ENCODE measurements around the gene VRK3.
"Not testable (repeated sequence)": the region's sequence is repeated elsewhere in the genome, so short reads cannot be mapped to it uniquely, and the experiment has no call there.

Gene VRK3

DNA sequence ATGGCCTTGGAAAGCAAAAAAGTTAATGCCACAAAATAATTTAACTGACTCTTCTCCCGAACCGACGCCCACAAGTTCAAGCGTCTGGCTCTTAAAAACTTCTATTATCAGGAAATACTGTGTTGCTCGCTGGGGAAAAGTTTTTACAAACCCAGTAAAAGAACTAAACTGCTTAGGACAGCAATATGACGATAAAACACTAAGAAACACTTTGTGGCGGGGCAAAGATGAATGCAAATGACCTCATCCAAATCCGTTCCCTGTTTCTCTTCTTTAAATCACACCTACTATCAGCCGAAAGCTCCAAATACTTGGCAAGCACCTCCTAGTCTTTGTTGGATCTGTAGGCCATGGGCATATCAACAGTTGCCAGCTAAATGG is 69.1 kb downstream of the VRK3 start:
- no peak for DNase-seq (ENCODE audit: low read depth in 2 of 2)

DNA sequence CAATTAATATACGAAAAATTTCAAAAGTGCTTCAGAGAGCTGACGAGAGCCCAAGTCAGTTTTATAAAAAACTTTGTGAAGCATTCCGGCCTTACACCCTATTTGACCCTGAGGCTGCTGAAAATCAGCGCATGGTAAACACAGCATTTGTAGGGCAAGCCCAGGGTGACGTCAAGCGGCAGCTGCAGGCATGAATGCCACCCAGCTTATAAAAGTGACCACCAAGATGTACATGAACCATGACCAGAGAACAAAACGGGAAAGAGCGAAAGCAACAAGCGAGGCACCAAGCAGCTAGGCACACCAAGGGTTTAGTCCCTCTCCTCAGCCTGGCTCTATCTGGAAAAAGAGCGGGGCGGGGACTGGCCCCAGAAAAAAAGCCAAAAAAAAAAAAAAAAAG is 70.2 kb downstream of the VRK3 start:
- DNase-seq (ENCODE audit: low read depth in 2 of 2), result no peak

DNA sequence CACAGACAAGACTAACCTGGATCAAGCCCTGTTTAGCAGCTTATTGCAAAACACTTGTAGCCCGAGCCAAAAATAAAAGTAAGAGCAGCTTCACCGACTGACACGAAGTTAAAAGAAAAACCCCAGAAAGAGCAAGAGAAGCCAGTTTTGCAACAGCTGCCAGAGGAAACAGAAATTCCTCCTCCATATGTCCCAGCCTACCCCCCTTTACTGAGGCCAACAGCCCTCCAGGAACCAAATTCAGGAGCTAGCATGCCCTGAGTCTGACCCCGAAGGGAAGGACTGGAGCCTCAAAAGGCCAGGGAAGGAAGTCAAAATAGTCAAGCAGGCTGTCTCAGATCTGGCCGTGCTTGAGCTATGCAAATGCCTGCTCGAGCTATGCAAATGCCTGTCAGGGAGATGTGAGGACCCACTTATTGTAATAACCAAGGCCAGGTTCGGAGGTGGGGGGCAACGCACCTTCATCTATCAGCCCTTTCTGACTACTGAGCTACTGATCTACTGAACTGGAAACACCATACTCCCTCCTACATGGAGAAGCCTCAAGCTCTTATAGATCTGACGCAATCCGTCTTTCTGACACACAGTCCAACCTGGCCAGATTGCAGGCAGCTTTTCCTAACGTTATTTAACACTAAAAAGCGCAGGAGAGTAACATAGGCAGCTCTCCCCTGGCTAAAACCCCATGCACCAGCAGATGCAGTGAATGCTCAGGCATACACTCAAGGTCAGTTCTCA is 70.9 kb downstream of the VRK3 start:
- no peak for DNase-seq (ENCODE audit: low read depth in 2 of 2)

DNA sequence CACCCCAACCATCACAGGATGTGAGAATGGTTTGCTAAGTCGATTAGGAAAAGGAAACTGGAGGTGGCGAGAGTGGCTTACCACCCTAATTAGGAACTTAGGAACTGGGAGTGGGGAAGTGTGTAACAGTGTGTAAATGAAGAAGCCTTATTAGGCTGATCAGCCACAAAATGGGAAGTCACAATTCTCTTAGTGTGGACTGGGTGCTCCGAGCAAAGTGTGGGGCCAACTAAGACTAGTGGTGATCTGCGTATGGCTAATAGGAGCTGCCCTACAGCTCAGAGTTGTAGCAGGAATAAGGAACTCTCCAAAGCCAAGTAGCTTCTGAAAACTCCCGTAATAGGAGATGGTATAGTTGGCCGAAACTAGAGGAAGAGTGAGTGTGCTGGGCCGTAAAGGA is 71.8 kb downstream of the VRK3 start:
- no peak for DNase-seq (ENCODE audit: low read depth in 2 of 2)

DNA sequence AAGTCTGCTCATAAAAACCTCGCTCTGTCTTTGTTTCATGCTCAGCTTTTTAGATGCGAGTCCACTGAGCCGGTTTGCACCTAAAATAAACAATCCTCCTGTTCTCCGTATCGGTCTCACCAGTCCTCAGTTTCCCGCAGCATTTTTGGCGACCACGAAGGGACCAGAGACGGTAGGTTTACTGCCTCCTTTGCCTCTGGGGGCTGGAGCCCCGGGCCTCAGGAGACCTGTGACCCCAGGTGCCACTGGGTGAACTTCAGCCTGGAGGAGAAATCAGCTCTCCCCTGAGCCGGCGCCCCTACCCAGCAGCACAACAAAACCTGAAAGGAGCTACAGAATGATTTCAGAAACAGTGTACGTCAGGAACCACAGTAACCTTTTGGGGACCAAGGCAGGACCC is 72.3 kb downstream of the VRK3 start:
- DNase-seq (ENCODE audit: low read depth in 2 of 2), result no peak

DNA sequence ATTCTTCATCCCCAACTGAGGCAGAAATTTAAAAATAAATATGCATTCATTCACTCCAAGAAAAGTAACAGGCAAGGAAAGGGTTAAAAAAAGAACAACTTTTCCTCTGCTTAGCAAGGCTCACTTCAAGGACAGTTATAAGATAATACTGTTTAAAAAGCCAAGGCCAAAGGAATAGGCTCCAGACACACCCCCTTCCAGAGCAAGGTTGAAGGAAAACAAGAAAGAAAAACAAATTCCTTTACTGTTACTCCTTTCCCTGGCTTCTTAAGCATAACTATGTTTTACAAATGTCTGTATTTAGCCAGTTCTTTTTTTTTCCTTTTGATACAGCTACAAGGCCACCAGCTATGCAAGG is 72.7 kb downstream of the VRK3 start:
- DNase-seq (ENCODE audit: low read depth in 2 of 2), result no peak

DNA sequence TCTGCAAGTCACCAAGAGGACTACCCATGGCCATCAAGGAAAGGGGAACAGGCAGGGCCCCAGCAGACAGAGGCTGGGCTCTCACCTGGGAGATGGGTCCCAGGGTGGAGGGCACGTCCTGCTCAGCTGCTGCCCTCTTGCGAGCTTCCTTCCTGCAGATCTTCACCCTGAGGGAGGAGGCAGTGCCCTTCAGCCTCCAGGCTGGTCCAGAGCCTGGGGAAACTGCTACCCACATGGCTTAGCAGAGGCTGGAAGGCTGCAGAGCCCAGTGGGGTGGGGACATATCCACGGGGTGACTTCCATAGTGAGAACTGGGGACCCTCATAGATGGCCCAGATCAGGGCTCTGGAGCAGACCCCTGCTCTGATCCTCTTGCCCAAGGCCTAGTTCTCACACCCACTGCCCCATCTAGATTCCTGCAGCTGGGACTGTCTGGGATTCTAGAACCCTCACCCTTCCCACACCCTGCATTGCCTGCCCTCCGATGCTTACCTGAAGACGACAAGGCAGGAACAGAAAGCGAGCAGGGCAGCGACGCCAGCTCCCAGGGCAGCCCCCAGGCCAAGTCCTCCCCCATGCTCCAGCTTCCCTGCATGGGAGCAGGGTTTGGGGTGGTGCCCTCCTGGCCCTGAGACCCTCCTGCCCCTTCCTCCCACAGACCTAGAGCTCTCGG is 73.2 kb downstream of the VRK3 start:
- DNase-seq (ENCODE audit: low read depth in 2 of 2), result no peak

DNA sequence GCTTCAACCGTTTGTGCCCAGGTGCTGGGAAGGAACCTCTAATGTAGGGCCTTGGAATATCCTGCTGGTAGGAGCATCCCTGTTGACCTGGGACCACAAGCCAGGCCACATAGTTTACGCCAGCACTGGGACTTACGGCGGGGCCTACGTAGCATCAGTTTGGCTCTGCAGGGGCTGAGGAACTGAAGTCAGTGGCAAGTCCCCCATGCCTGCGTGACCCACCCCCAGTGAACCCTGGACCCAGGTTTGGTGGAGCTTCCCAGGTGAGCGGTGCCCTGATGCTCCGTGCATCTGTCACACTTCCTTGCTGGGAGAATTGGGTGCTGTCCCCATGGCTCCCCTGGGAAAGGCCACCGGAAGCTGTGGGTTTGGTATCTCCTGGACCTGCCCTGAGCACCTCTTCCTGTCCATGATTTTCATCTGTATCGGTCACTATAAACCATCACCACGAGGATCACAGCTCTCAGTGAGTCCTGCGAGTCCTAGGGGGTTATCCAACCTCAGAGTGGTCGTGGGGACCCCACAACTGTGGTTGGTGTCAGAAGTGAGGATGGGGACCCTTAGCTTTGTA is 74.1 kb downstream of the VRK3 start:
- DNase-seq (ENCODE audit: low read depth in 2 of 2), result no peak

DNA sequence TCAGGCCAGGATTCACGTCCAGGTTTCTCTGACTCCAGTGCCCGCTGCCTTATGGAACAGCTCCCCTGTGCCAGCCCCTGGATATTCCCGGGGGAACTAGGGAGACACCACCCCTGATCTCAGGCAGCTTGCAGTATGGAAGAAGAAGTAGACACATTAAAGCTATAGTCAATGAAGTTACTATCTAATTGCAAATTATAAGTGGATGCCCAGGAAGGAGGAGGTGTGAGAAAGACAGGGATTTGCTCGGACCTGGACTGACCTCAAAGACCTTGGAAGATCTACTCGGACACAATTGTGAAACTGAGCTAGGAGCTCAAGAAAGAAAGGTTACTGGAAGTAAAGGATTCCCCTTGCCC is 74.6 kb downstream of the VRK3 start:
- no peak for DNase-seq (ENCODE audit: low read depth in 2 of 2)

DNA sequence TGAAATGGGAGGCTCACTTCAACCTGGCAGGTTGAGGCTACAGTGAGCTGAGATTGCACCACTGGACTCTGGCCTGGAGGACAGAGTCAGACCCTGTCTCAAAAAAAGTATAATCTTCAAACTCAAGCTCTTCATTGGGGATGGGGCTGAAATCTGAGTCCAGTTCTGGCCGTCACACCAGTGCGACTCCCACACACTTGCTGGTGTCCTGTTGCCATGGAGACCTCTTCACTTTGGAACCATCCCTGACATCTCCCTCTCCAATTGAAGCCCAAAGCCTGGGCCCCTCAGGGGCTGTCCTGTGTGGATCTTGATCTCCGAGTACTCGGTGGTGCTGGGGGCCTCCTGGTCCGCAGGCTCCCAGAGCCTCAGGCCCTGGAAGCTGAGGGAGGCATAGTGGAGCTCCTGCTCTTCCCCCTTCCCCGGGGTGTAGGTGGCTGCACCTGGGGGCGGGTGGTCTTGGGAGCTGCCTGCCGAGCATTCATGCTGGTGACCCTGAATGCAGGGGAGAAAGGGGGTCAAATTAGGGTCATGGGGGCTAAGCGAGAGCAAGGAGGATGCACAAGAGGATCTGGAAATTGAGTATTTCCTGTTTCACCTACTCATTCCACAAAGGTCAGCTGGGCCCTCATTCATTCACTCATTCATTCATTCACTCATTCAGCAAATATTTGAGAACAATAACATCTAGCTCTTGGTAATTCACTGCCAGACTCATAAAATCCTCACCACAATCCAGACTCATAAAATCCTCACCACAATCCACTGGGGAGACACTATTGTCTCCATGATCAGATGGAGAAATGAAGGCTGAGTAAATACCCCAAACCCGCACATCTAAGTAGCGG is 75.2 kb downstream of the VRK3 start:
- DNase-seq (ENCODE audit: low read depth in 2 of 2), result no peak

DNA sequence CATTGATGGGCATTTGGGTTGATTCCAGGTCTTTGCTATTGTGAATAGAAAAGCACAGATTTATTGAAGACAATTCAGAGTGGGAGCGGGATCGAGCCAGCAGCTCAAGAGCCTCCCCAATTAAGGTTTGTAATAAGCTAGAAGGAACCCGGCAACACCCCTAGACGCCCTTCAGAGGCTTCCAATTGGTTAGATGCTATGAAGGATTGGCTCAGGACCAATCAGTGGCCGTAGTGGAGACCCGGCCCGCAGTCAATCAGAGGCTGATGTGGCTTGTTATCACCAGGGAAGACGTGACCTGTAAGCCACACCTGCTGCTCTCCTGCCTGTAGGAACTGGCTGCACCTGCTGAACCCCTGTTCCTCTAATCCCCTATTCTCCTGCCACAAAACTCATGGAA is 78.8 kb downstream of the VRK3 start:
- no peak for DNase-seq (ENCODE audit: low read depth in 2 of 2)

DNA sequence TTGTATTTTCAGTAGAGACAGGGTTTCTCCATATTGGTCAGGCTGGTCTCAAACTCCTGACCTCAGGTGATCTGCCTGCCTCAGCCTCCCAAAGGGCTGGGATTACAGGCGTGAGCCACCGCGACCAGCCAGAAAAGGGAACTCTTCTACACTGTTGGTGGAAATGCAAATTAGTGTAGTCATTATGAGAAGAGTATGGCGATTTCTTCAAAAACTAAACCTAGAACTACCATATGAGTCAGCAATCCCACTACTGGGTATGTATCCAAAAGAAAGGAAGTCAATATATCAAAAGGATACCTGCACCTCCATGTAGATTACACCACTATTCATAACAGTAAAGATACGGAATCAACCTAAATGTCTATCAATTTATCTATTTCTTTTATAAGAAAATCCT is 80.6 kb downstream of the VRK3 start:
- DNase-seq (ENCODE audit: low read depth in 2 of 2), result not testable (repeated sequence)

DNA sequence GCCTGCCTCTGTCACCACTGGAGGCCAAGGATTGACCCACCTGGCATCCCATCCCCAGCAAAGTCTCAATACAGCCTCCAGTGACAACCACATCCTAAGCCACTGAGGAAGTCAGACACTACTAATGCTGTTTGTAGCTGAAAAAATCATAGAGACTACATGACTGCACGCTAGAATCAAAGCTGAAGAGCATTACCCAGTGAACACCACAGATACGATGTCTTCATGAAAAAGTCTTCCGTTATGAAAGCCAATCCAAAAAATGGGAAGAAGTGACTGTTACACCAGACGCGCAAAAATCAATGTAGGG is 84.7 kb downstream of the VRK3 start:
- no peak for DNase-seq (ENCODE audit: low read depth in 2 of 2)

DNA sequence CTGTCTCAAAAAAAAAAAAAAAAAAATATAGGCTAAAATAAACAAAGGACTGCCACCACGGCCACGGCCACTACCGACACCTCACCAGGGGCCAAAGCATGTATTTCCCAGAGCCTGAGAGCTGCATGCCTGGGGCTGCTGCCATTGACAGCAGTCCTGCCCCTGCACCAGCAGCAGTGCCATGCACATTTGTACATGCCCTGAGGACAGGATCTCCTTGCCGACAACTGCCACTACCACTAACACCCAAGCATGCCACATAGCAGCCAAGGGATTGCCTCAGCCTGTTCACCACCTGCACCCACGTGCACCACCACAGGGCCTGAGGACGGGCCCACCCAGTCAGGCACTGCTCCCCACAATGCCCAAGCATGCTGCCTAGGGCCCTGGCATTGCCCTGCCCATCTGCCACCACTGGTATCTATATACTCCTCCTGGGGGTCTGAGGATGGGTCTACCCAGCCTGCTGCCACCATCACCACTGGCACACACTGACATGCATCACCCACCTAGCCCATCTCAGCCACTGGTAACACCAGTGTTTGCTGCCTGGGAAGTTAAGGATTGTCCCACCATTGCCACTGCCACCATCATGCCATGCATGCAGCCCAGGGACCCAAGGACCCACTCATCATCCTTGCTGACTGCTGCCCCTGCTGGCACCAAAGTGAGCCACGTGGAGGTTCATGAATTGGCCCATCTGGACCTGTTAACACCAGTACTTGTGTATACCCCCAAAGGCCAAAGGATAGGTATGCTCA is 85.3 kb downstream of the VRK3 start:
- no peak for DNase-seq (ENCODE audit: low read depth in 2 of 2)

DNA sequence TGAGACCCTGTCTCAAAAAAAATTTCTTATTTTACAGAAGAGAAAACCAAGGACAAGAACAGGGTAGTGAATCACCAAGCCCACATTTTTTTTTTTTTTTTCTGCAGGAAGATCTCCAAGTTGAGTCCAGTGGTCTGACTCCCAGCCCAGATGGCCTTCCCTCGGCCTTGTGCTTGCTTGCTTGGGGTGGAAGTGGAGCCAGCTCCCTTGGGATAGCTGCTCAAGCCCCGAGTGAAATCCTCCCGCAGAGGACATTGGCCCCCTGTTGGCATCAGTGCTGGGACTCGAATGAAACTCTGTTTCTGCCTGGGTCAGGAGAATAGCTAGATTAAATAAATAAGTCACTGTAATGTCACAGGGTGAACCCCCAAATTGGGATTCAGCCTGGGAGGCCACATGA is 86.5 kb downstream of the VRK3 start:
- no peak for DNase-seq (ENCODE audit: low read depth in 2 of 2)

DNA sequence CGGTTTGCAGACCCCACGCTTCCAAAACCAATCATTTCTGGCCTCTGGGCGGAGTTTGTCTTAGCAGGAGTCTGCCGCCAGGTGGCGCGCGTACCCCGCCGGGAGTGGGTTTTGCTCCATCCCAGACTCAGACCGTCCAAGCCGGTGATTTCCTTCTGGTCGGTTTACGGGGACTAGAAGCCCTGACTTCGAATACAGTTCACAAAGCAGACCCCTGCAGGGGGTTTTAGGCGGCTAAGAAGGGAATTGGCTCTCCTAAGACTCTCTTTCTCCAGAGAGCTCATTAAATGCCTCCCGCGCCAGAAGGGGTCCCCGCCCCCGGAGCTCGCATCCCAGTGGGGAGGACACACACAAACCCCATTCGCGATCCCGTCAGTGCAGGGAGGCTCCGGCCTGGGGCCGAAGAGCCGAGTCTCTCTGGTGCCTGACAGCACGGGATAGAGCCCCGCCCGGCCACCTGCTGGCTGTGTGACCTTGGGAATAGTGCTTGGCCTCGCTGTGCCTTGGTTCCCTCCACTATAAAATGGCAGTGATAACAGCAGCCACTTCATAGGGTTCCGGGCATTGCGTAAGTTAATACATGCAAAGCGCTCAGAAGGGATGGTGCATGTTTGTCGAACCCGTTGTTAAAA is 87.3 kb downstream of the VRK3 start:
- DNase-seq (ENCODE audit: low read depth in 2 of 2), result peak; percentile 58 to 78

DNA sequence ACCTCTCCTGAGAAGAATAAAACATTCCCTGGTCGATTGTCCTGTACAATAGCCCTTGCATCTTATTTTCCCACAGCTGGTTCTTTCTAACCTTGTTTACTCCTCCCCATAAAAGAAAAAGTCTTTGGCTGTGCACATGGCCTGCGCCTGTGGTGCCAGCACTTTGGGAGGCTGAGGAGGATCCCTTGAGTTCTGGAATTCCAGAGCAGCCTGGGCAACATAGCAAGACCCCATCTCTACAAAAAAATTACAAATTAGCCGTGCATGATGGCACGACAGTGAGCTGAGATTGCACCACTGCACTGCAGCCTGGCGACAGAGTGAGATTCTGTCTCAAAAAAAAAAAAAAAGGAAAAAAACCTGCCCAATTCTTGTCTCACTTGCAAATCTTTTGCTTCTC is 88.6 kb downstream of the VRK3 start:
- no peak for DNase-seq (ENCODE audit: low read depth in 2 of 2)

DNA sequence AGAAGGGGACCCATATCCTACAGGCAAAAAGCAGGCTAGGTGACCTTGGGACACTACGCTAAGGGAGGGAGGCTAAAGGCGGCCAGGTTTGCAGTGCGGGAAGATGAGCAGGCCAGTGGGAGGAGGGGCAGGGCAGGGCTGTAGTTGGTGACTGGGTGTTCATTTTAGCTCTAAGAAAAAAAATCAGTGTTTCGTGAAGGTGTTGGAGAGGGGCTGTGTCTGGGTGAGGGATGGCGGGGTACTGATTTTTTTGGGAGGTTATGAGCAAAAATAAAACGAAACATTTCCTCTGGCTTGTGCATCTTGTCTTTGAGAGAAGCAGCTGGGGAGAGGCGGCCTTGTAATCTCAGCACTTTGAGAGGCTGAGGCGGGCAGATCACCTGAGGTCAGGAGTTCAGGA is 91.5 kb downstream of the VRK3 start:
- no peak for DNase-seq (ENCODE audit: low read depth in 2 of 2)

DNA sequence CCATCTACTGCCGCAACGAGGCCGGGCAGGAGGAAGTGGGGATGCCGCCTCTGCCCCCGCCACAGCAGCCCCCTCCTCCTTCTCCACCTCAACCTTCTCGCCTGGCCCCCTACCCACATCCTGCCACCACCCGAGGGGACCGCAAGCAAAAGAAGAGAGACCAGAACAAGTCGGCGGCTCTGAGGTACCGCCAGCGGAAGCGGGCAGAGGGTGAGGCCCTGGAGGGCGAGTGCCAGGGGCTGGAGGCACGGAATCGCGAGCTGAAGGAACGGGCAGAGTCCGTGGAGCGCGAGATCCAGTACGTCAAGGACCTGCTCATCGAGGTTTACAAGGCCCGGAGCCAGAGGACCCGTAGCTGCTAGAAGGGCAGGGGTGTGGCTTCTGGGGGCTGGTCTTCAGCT is 92.4 kb downstream of the VRK3 start:
- DNase-seq (ENCODE audit: low read depth in 2 of 2), result no peak

DNA sequence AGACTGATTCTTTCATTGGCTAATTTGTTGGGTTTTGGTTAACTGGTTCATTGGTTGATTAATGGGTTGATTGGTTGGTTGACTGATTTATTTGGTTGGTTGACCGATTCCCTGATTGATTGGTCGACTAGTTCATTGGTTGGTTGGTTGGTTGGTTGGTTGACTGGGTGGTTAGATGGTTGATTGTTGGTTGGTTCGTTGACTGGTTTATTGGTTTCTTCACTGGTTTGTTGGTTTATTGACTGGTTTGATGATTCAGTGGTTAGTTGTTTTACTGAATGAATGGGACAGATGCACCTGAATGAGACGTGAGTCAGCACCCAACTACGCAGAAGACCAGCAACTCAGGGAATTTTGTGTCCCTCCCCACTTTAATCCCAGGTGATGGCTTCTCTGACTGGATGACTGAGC is 93.1 kb downstream of the VRK3 start:
- no peak for DNase-seq (ENCODE audit: low read depth in 2 of 2)

DNA sequence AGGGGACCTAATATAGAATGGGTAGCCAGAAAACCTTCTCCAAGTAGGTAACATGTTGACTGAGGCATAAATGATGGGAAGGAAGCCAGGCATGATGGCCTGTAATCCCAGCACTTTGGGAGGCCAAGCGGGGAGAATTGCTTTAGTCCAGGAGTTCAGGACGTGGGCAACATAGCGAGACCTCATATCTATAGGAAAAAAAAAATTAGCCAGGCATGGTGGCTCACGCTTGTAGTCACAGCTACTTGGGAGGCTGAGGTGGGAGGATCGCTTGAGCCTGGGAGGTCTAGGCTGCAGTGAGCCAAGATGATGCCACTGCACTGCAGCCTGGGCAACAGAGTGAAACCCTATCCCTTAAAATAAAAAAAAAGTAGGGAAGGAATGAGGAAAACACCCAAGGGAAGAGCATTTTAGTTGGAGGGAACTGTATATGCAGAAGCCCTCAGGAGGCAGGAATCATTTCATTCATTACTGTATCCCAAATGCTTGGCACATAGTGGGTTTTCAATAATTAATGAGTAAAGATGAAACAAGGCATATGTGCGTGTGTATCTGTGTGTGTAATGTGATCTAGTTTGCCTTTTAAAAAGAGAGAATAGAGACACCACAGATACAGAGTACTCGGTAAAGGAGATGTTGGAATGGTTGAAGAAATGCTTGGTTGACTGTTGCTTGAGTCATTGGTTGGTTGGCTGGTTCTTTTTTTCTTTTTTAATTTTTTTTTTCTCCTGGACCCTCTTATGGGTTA is 93.7 kb downstream of the VRK3 start:
- no peak for DNase-seq (ENCODE audit: low read depth in 2 of 2)
